Prostate gland (tissue), 2 donors: ENCODE measurements around the gene SLC25A26. TPM values are rescaled to one million over a fixed set of nuclear protein-coding genes. Genes with fewer than 3 reads are reported as not detected.
A peak's percentile ranks its signal among the peaks of the same experiment; 100 is the strongest.

ENCODE experiments used
- DNase-seq: peaks from one replicate; pipeline ENCODE4 v3.0.0-alpha.2; 2019; ENCODE audit warnings: low spot score
- H3K27ac ChIP-seq, 2 donors: fragments of 200-600 bp; sonication (generic); 2 replicates each; pipeline ENCODE4 v1.5.1; 2017 to 2019
- H3K27me3 ChIP-seq: fragments of 200-600 bp; sonication (generic); replicated peaks from 2 replicates; pipeline ENCODE4 v1.5.1; 2019; ENCODE audit not compliant: insufficient read depth
- H3K36me3 ChIP-seq, 2 donors: fragments of 200-600 bp; sonication (generic); 1 replicate in 1 of 2; 2 replicates in 1 of 2; pipeline versions ENCODE4 v1.5.1 to v1.8.1; 2017 to 2019
- H3K4me1 ChIP-seq: fragments of 200-600 bp; sonication (generic); replicated peaks from 2 replicates; pipeline ENCODE4 v1.5.1; 2019
- H3K4me3 ChIP-seq, 2 donors: fragments of 200-600 bp; sonication (generic); 2 replicates each; pipeline ENCODE4 v1.5.1; 2017 to 2019
- H3K9me3 ChIP-seq: fragments of 200-600 bp; sonication (generic); 2 replicates; pipeline ENCODE4 v1.5.1; 2017
- POLR2A ChIP-seq: fragments of 450-650 bp; IDR thresholded peaks from one replicate; pipeline ENCODE4 v1.6.1; 2016; ENCODE audit warnings: antibody characterized with exemption, mild to moderate bottlenecking
- POLR2AphosphoS5 ChIP-seq: sonication (generic); formaldehyde crosslinking; IDR thresholded peaks from one replicate; pipeline ENCODE4 v1.6.1; 2017; ENCODE audit warnings: antibody characterized with exemption
- WGBS: methylation state at CpG from one replicate; pipeline ENCODE4 v1.1.5; 2018; 5-methylcytosine and 5-hydroxymethylcytosine counted together
- intact Hi-C: fragments of 100-400 bp; cut with DNase I; formaldehyde crosslinking; loops from one replicate; pipeline ENCODE4 v1.14.2; 2022
- total RNA-seq, 2 donors: library from RNA; depleted of rRNA; stranded (reverse); fragments of >200 nt; gene quantifications; one replicate each; pipeline ENCODE4 v1.1.0, GENCODE V29; 2016
- TF ChIP-seq, protein P1 (sequence below), 4 experiments: fragments of 200-600 bp in 2 of 4; fragments of 450-650 bp in 2 of 4; sonication (generic) in 2 of 4; IDR thresholded peaks; 1 replicate in 3 of 4; 2 replicates in 1 of 4; pipeline ENCODE4 v1.5.1; 2016 to 2019; ENCODE audit warnings: antibody characterized with exemption in 4 of 4, mild to moderate bottlenecking in 2 of 4, moderate library complexity in 2 of 4

SLC25A26 gene
- total RNA-seq, 2 donors from 2014 or later: 24.4 to 32.3 TPM

GRCh38 chr3:66179793-66180192, 41.0 kb upstream of the SLC25A26 start:
- Histone ChIP-seq H3K27me3 (no peaks in the 10 kb centered on the region), H3K4me1 (no peaks in the 10 kb centered on the region), H3K36me3 (no peaks in the 10 kb centered on the region), H3K9me3 (no peaks in the 10 kb centered on the region), H3K27ac (no peak overlapping the region), H3K4me3 (no peak overlapping the region)
- intact Hi-C loops: no loop called here
- WGBS: 87% methylated on average over 2 of the region's 2 CpGs
- TF ChIP-seq, protein P1, sequence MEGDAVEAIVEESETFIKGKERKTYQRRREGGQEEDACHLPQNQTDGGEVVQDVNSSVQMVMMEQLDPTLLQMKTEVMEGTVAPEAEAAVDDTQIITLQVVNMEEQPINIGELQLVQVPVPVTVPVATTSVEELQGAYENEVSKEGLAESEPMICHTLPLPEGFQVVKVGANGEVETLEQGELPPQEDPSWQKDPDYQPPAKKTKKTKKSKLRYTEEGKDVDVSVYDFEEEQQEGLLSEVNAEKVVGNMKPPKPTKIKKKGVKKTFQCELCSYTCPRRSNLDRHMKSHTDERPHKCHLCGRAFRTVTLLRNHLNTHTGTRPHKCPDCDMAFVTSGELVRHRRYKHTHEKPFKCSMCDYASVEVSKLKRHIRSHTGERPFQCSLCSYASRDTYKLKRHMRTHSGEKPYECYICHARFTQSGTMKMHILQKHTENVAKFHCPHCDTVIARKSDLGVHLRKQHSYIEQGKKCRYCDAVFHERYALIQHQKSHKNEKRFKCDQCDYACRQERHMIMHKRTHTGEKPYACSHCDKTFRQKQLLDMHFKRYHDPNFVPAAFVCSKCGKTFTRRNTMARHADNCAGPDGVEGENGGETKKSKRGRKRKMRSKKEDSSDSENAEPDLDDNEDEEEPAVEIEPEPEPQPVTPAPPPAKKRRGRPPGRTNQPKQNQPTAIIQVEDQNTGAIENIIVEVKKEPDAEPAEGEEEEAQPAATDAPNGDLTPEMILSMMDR (IDR thresholded peaks at IDR 0.05): no peak
- no peak for TF ChIP-seq POLR2A
- no peak for TF ChIP-seq POLR2AphosphoS5
- no peak for DNase-seq

GRCh38 chr3:66181764-66182163, 39.0 kb upstream of the SLC25A26 start:
- DNase-seq: no peak
- H3K36me3 ChIP-seq: no peaks in the 10 kb centered on the region
- no peak overlapping the region for H3K27ac ChIP-seq
- H3K27me3 ChIP-seq: no peaks in the 10 kb centered on the region
- 76% methylated on average over 6 of the region's 6 CpGs for WGBS
- intact Hi-C loops: no loop called here
- H3K4me3 ChIP-seq: no peak overlapping the region
- no peak for TF ChIP-seq POLR2AphosphoS5
- TF ChIP-seq, protein P1 (IDR thresholded peaks at IDR 0.05): no peak
- no peak for TF ChIP-seq POLR2A
- H3K4me1 ChIP-seq: no peaks in the 10 kb centered on the region
- no peaks in the 10 kb centered on the region for H3K9me3 ChIP-seq

GRCh38 chr3:66182246-66182645, 38.6 kb upstream of the SLC25A26 start:
- no peak for DNase-seq
- 85% methylated on average over 6 of the region's 6 CpGs for WGBS

GRCh38 chr3:66186545-66186944, 34.3 kb upstream of the SLC25A26 start:
- Histone ChIP-seq H3K9me3 (no peaks in the 10 kb centered on the region), H3K4me3 (no peak overlapping the region), H3K27me3 (no peaks in the 10 kb centered on the region), H3K4me1 (no peaks in the 10 kb centered on the region), H3K27ac (no peak overlapping the region), H3K36me3 (no peaks in the 10 kb centered on the region)
- intact Hi-C loops: no loop called here
- no peak for DNase-seq
- no peak for TF ChIP-seq POLR2AphosphoS5
- TF ChIP-seq, protein P1 (IDR thresholded peaks at IDR 0.05): no peak
- no peak for TF ChIP-seq POLR2A

More at GRCh38 chr3:66182246-66182645, 38.6 kb upstream of the SLC25A26 start:
- Histone ChIP-seq H3K27ac (no peak overlapping the region), H3K27me3 (no peaks in the 10 kb centered on the region), H3K36me3 (no peaks in the 10 kb centered on the region), H3K4me3 (no peak overlapping the region), H3K9me3 (no peaks in the 10 kb centered on the region), H3K4me1 (no peaks in the 10 kb centered on the region)
- intact Hi-C loops: no loop called here
- TF ChIP-seq POLR2A (no peak), POLR2AphosphoS5 (no peak)
- TF ChIP-seq, protein P1 (IDR thresholded peaks at IDR 0.05): no peak

DNA sequence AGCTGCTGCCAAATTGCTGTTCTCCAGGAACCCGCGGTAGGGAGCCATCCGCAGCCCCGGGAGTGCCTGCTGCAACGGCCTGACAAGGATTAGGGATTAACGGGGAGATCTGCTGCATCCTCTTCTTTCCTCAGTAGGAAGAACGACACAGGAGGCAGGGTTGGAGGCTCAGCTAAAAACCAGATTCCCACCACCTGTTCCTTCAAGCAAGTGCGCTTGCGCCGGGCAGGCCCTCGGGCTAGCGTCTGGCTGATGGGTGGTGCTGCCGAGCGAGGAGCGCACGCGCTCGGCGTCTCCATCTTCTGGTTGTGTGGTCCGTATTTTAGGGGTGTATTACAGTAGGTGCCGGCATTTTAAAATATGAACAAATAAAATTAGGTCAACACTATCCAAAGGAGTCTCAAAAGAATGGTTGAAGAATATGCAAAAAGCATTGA, 25.4 kb upstream of the SLC25A26 start:
- no peak for DNase-seq
- no peak for TF ChIP-seq POLR2AphosphoS5
- TF ChIP-seq, protein P1 (IDR thresholded peaks at IDR 0.05): peak in 1 of 4 experiments; percentile 6
- WGBS: 16% methylated on average over 20 of the region's 21 CpGs
- Histone ChIP-seq H3K27me3 (no peaks in the 10 kb centered on the region), H3K4me3 (no peak overlapping the region), H3K4me1 (no peaks in the 10 kb centered on the region), H3K27ac (no peak overlapping the region), H3K9me3 (no peaks in the 10 kb centered on the region), H3K36me3 (no peaks in the 10 kb centered on the region)
- intact Hi-C loops: no loop called here
